NB4 (cell line): ENCODE results near the gene CSNK1A1.

Source experiments
- DNase-seq: peaks from one replicate; pipeline ENCODE4 v3.0.0; 2010; ENCODE audit warnings: low read depth
- H3K4me3 ChIP-seq: one replicate; pipeline ENCODE4 v1.5.1; 2011; ENCODE audit warnings: mild to moderate bottlenecking, low read depth, low read length, moderate library complexity
- MAX ChIP-seq: IDR thresholded peaks from 2 replicates; pipeline ENCODE4 v1.6.1; 2011; ENCODE audit warnings: low read depth, low read length
- MYC ChIP-seq: IDR thresholded peaks from 2 replicates; pipeline ENCODE4 v1.6.1; 2011; ENCODE audit warnings: low read depth, low read length
- POLR2A ChIP-seq: IDR thresholded peaks from 2 replicates; pipeline ENCODE4 v1.6.1; 2011; ENCODE audit warnings: mild to moderate bottlenecking; ENCODE audit not compliant: insufficient read length; ENCODE audit errors: extremely low read depth
- TF ChIP-seq, protein P1 (sequence below): IDR thresholded peaks from one replicate; pipeline ENCODE4 v1.5.1; 2012; ENCODE audit warnings: low read depth, low read length

The CSNK1A1 gene

DNA sequence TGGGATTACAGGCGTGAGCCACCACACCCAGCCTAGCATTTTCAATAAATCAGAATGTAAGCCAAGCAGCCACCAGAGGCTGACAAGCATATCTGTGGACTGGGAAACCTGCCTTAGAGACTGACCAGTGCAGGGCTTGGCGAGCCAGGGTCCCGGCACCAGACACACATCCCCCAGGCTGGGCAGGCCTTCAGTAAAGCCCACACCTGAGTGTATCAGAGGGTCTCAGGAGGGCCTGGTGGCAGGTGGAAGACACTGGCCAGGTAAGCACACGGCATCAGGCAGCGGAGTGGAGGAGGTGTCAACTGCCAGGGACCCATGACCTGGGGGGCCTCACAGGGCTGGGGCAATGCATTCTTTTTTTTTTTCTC is 93.9 kb downstream of the CSNK1A1 start:
- TF ChIP-seq POLR2A (no peak), MAX (no peak), MYC (no peak)
- TF ChIP-seq, protein P1, sequence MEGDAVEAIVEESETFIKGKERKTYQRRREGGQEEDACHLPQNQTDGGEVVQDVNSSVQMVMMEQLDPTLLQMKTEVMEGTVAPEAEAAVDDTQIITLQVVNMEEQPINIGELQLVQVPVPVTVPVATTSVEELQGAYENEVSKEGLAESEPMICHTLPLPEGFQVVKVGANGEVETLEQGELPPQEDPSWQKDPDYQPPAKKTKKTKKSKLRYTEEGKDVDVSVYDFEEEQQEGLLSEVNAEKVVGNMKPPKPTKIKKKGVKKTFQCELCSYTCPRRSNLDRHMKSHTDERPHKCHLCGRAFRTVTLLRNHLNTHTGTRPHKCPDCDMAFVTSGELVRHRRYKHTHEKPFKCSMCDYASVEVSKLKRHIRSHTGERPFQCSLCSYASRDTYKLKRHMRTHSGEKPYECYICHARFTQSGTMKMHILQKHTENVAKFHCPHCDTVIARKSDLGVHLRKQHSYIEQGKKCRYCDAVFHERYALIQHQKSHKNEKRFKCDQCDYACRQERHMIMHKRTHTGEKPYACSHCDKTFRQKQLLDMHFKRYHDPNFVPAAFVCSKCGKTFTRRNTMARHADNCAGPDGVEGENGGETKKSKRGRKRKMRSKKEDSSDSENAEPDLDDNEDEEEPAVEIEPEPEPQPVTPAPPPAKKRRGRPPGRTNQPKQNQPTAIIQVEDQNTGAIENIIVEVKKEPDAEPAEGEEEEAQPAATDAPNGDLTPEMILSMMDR: no peak
- no peak overlapping the region for H3K4me3 ChIP-seq

GRCh38 chr5:149456597-149457392 is 94.4 kb downstream of the CSNK1A1 start:
- TF ChIP-seq MAX: no peak
- TF ChIP-seq, protein P1: no peak
- no peak overlapping the region for H3K4me3 ChIP-seq
- DNase-seq: no peak

More for the DNA sequence above, 93.9 kb downstream of the CSNK1A1 start:
- DNase-seq: no peak

GRCh38 chr5:149455889-149456409 is 95.3 kb downstream of the CSNK1A1 start:
- TF ChIP-seq POLR2A (no peak), MYC (no peak), MAX (no peak)
- TF ChIP-seq, protein P1: no peak
- DNase-seq: no peak
- H3K4me3 ChIP-seq: no peak overlapping the region

- DNase-seq: no peak
- H3K4me3 ChIP-seq: no peak overlapping the region
- no peak for TF ChIP-seq MYC
- TF ChIP-seq MAX: no peak
- no peak for TF ChIP-seq POLR2A
- TF ChIP-seq, protein P1: no peak
These were observed 97.4 kb downstream of the CSNK1A1 start for GRCh38 chr5:149453618-149454415.

GRCh38 chr5:149452665-149453617 is 98.3 kb downstream of the CSNK1A1 start:
- DNase-seq: no peak
- H3K4me3 ChIP-seq: no peak overlapping the region
- TF ChIP-seq POLR2A (no peak), MYC (no peak), MAX (no peak)
- TF ChIP-seq, protein P1: no peak
